K562 (cell line): ENCODE results near the gene CSE1L. TPM values are rescaled to one million over a fixed set of nuclear protein-coding genes. Genes with fewer than 3 reads are reported as not detected.

Experiments
- ATAC-seq: fragments of 200-7000 bp; cut with Tn5 transposase; 3 replicates; pipeline ENCODE4 v1.9.1; 2020; ENCODE audit warnings: moderate library complexity
- BruUV-seq: library from RNA; stranded (reverse); fragments of 400-500 nt; replicated peaks from 2 replicates; lab custom pipeline; 2021; lab: Mats Ljungman, UMichigan
- CTCF ChIA-PET: fragments of 300-600 bp; formaldehyde crosslinking; extraction: SDS; loops from one replicate; lab custom pipeline; 2021; ENCODE audit warnings: low intra/inter-chr PET ratio; lab: Yijun Ruan, JAX
- POLR2A ChIA-PET: fragments of 300-600, 350-650 bp; sonication (Branson Sonifier 250); formaldehyde crosslinking; extraction: SDS; loops from one replicate; lab custom pipeline; 2021; ENCODE audit warnings: antibody characterized with exemption, inconsistent platforms; lab: Yijun Ruan, JAX
- DNase-seq, 4 experiments: peaks; one replicate each; pipeline versions ENCODE4 v3.0.0 to v3.0.0-alpha.2; 2011 to 2018; ENCODE audit warnings: low spot score in 3 of 4, mixed read lengths in 3 of 4; ENCODE audit errors: extremely low read depth in 1 of 4
- FAIRE-seq: peaks from 2 replicates; lab custom pipeline; 2011; peaks lifted over from hg19 to GRCh38; lab: Jason Lieb, UNC
- H2AFZ ChIP-seq: 2 replicates; pipeline ENCODE4 v1.6.0; 2011; ENCODE audit warnings: low read depth, low read length, control low read depth, inconsistent platforms
- H3K27ac ChIP-seq: fragments of 200-600 bp; 3 replicates; pipeline ENCODE4 v1.8.0; 2011; ENCODE audit warnings: low read depth, mild to moderate bottlenecking, control low read depth, inconsistent platforms, low read length, moderate library complexity, mixed read lengths; ENCODE audit errors: extremely low read depth
- H3K27me3 ChIP-seq, 2 experiments: fragments of 300-600 bp in 1 of 2; 2 replicates in 1 of 2; 3 replicates in 1 of 2; pipeline versions ENCODE4 v1.6.0 to v1.8.0; 2011; ENCODE audit warnings: inconsistent platforms in 2 of 2, low read length in 2 of 2, mild to moderate bottlenecking in 1 of 2, mixed read lengths in 1 of 2, moderate library complexity in 1 of 2; ENCODE audit not compliant: control insufficient read depth in 2 of 2, insufficient read depth in 2 of 2
- H3K36me3 ChIP-seq: fragments of 300-600 bp; 3 replicates; pipeline ENCODE4 v1.8.0; 2011; ENCODE audit warnings: mild to moderate bottlenecking, low read length, inconsistent platforms; ENCODE audit not compliant: control insufficient read depth, insufficient read depth
- H3K4me1 ChIP-seq, 2 experiments: fragments of 200-600 bp in 1 of 2; replicated peaks in 1 of 2; 2 replicates in 1 of 2; 3 replicates in 1 of 2; pipeline versions ENCODE4 v1.5.1 to v1.8.0; 2011; ENCODE audit warnings: inconsistent platforms in 2 of 2, low read length in 2 of 2, mild to moderate bottlenecking in 1 of 2, mixed read lengths in 1 of 2, moderate library complexity in 1 of 2; ENCODE audit not compliant: control insufficient read depth in 2 of 2, insufficient read depth in 2 of 2
- H3K4me2 ChIP-seq: 2 replicates; pipeline ENCODE4 v1.6.1; 2011; ENCODE audit warnings: low read length, control low read depth, inconsistent platforms, mixed read lengths; ENCODE audit not compliant: insufficient read depth
- H3K4me3 ChIP-seq: fragments of 200-600 bp; sonication (generic), shearing (Covaris generic); 2 replicates; pipeline ENCODE4 v1.5.1; 2016; ENCODE audit warnings: control low read depth, inconsistent platforms
- H3K79me2 ChIP-seq: fragments of 200-600 bp; 3 replicates; pipeline ENCODE4 v1.8.0; 2011; ENCODE audit warnings: low read length, inconsistent platforms; ENCODE audit not compliant: control insufficient read depth, insufficient read depth
- H3K9ac ChIP-seq, 2 experiments: 2 replicates each; pipeline versions ENCODE4 v1.6.0 to v1.6.1; 2011; ENCODE audit warnings: low read depth in 2 of 2, low read length in 2 of 2, control low read depth in 1 of 2, inconsistent platforms in 1 of 2, mild to moderate bottlenecking in 1 of 2, mixed read lengths in 1 of 2; ENCODE audit not compliant: insufficient read depth in 1 of 2
- H3K9me1 ChIP-seq: one replicate; pipeline ENCODE4 v1.6.0; 2011; ENCODE audit warnings: inconsistent platforms, mild to moderate bottlenecking, low read length, moderate library complexity; ENCODE audit not compliant: control insufficient read depth, insufficient read depth
- H3K9me3 ChIP-seq: replicated peaks from 2 replicates; pipeline ENCODE4 v1.5.1; 2011; ENCODE audit warnings: low read depth, low read length, inconsistent platforms; ENCODE audit not compliant: control insufficient read depth, insufficient read depth
- H4K20me1 ChIP-seq: replicated peaks from 2 replicates; pipeline ENCODE4 v1.6.1; 2011; ENCODE audit warnings: low read length, inconsistent platforms, mixed read lengths; ENCODE audit not compliant: control insufficient read depth, insufficient read depth
- CTCFL ChIP-seq: IDR thresholded peaks from 2 replicates; pipeline ENCODE4 v1.6.1; 2011; ENCODE audit warnings: borderline replicate concordance, low read depth, mild to moderate bottlenecking, moderate library complexity, low read length; ENCODE audit not compliant: insufficient read depth, poor library complexity, severe bottlenecking
- HMG20A ChIP-seq: fragments of 450-650 bp; formaldehyde crosslinking; conservative IDR thresholded peaks from 2 replicates; pipeline ENCODE4 v1.4.0; 2020; ENCODE audit warnings: mild to moderate bottlenecking, mixed read lengths
- POLR2G ChIP-seq: fragments of 200-400 bp; formaldehyde crosslinking; IDR thresholded peaks from 2 replicates; pipeline ENCODE4 v1.6.1; 2017; ENCODE audit warnings: low read depth, mild to moderate bottlenecking, antibody characterized with exemption, low read length, moderate library complexity
- PURB ChIP-seq: sonication (generic); formaldehyde crosslinking; IDR thresholded peaks from 2 replicates; pipeline ENCODE4 v1.9.0; 2021; ENCODE audit warnings: low read depth, mild to moderate bottlenecking, missing genetic modification reagents
- SIN3B ChIP-seq: fragments of 450-650 bp; IDR thresholded peaks from 2 replicates; pipeline ENCODE4 v1.6.1; 2017; ENCODE audit warnings: low read depth, mild to moderate bottlenecking, moderate library complexity
- SMAD4 ChIP-seq: fragments of 250-450 bp; sonication (Bioruptor Pico); conservative IDR thresholded peaks from 2 replicates; pipeline ENCODE4 v1.8.0; 2021; ENCODE audit warnings: inconsistent platforms, mild to moderate bottlenecking, moderate library complexity
- TCF3 ChIP-seq: sonication (generic); formaldehyde crosslinking; IDR thresholded peaks from 2 replicates; pipeline ENCODE4 v1.4.0; 2020; ENCODE audit warnings: mild to moderate bottlenecking, missing genetic modification reagents
- ZBTB40 ChIP-seq, 2 experiments: fragments of 450-650 bp in 1 of 2; sonication (generic) in 1 of 2; formaldehyde crosslinking in 1 of 2; IDR thresholded peaks; 2 replicates each; pipeline versions ENCODE4 v1.7.1 to v1.9.0; 2016 to 2022; ENCODE audit warnings: inconsistent platforms in 1 of 2, mild to moderate bottlenecking in 1 of 2, missing genetic modification reagents in 1 of 2
- ZNF511 ChIP-seq: sonication (generic); formaldehyde crosslinking; IDR thresholded peaks from 2 replicates; pipeline ENCODE4 v1.8.0; 2022; ENCODE audit warnings: mild to moderate bottlenecking, missing genetic modification reagents
- WGBS: fragments of 100-300 bp; shearing (Covaris generic); methylation state at CpG from one replicate; pipeline ENCODE4 v1.1.6; 2016; ENCODE audit warnings: low coverage, mixed read lengths; ENCODE audit not compliant: insufficient coverage; ENCODE audit errors: missing lambda C conversion rate; 5-methylcytosine and 5-hydroxymethylcytosine counted together
- in situ Hi-C: fragments of 300-500 bp; cut with MboI; formaldehyde crosslinking; loops from 4 replicates; pipeline ENCODE4 v1.15.0; 2018; ENCODE audit warnings: inconsistent platforms, mixed read lengths
- intact Hi-C: fragments of 100-400 bp; cut with micrococcal nuclease; formaldehyde crosslinking; loops from 2 replicates; pipeline ENCODE4 v1.14.2; 2022
- polyA plus RNA-seq, 8 experiments: library from polyadenylated mRNA; depleted of rRNA in 4 of 8; stranded (reverse) in 5 of 8; unstranded in 3 of 8; fragments of >200 nt; fragmentation: Nextera tagmentation in 2 of 8; fragmentation: Illumina TruSeq in 1 of 8; extraction: Ambion mirVana in 2 of 8; extraction: Trizol in 1 of 8; gene quantifications; 2 replicates each; pipeline versions ENCODE4 v1.2.1 to v1.2.3, GENCODE V29; 2011 to 2014; ENCODE audit warnings: inconsistent platforms in 1 of 8, missing spikeins in 1 of 8
- total RNA-seq, 7 experiments: library from RNA; depleted of rRNA in 6 of 7; stranded (reverse); fragments of >200 nt in 6 of 7; fragmentation: Illumina TruSeq in 2 of 7; extraction: Trizol in 2 of 7; gene quantifications; 2 replicates each; pipeline versions ENCODE4 v1.2.1 to v1.2.3, GENCODE V29; 2011 to 2021; ENCODE audit warnings: low replicate concordance in 1 of 7

CSE1L gene
- total and polyA plus RNA-seq, 9 of the 15 experiments (the other 6 are each of a cell fraction or from before 2014, with no cell fraction given) = 138 to 280 (median 209) TPM

- Histone ChIP-seq H3K9me1 (no peaks in the 10 kb centered on the region), H3K4me3 (no peak overlapping the region), H3K79me2 (no peaks in the 10 kb centered on the region), H3K4me1 (no peaks in the 10 kb centered on the region), H4K20me1 (no peaks in the 10 kb centered on the region), H2AFZ (no peak overlapping the region), H3K9me3 (no peaks in the 10 kb centered on the region), H3K9ac (no peak overlapping the region), H3K36me3 (peaks cover 46% of the 10 kb centered on the region; the same call in 2 of the 3 replicates), H3K27ac (no peak overlapping the region), H3K4me2 (no peak overlapping the region), H3K27me3 (no peaks in the 10 kb centered on the region)
- POLR2A ChIA-PET = interaction anchor here (0.6 kb wide), 1 partner anchor 322 kb away, joined by 3 read pairs; no protein-coding TSS in a partner anchor
- no TSS peak for BruUV-seq
- FAIRE-seq = no peak
- DNase-seq = no peak
- no peak for ATAC-seq
- intact Hi-C loops = no loop called here
- in situ Hi-C loops = no loop called here
- CTCF ChIA-PET = no interaction called here
- 85% methylated on average over 8 of the region's 8 CpGs for whole genome bisulfite sequencing
- no peak for TF ChIP-seq ZBTB40 (IDR thresholded peaks at IDR 0.05)
- no peak for TF ChIP-seq ZBTB40 (CRISPR knock-in tag; IDR thresholded peaks at IDR 0.05)
- no peak for TF ChIP-seq CTCFL
- no peak for TF ChIP-seq HMG20A (CRISPR knock-in tag)
- no peak for TF ChIP-seq POLR2G
- no peak for TF ChIP-seq PURB (CRISPR knock-in tag)
- TF ChIP-seq SMAD4 (CRISPR knock-in tag) = no peak
- no peak for TF ChIP-seq TCF3 (CRISPR knock-in tag)
- TF ChIP-seq SIN3B = no peak
- TF ChIP-seq ZNF511 (CRISPR knock-in tag) = no peak
These were observed 39.6 kb upstream of the CSE1L start for GRCh38 chr20:49006446-49006980.
